K562 (cell line): ENCODE results near the gene WASF2. TPM values are rescaled to one million over a fixed set of nuclear protein-coding genes. Genes with fewer than 3 reads are reported as not detected.
A peak's percentile ranks its signal among the peaks of the same experiment; 100 is the strongest.

Source experiments
- FOXK2 ChIP-seq, 2 experiments: fragments of 450-650 bp; IDR thresholded peaks in 1 of 2; conservative IDR thresholded peaks in 1 of 2; 2 replicates each; pipeline ENCODE4 v1.6.1; 2016; ENCODE audit warnings: low read depth in 2 of 2, mild to moderate bottlenecking in 1 of 2
- HDGF ChIP-seq: fragments of 450-650 bp; IDR thresholded peaks from 2 replicates; pipeline ENCODE4 v1.6.1; 2016
- HEY1 ChIP-seq: fragments of 250-450 bp; sonication (Bioruptor Pico); IDR thresholded peaks from 2 replicates; pipeline ENCODE4 v1.5.0; 2020; ENCODE audit warnings: mild to moderate bottlenecking, moderate library complexity, borderline replicate concordance
- HIVEP1 ChIP-seq: fragments of 250-450 bp; sonication (Bioruptor Pico); IDR thresholded peaks from 2 replicates; pipeline ENCODE4 v1.4.0; 2020; ENCODE audit warnings: mild to moderate bottlenecking
- HMBOX1 ChIP-seq: sonication (generic); IDR thresholded peaks from 2 replicates; pipeline ENCODE4 v1.6.1; 2016
- MGA ChIP-seq: fragments of 450-650 bp; IDR thresholded peaks from 2 replicates; pipeline ENCODE4 v1.6.1; 2016; ENCODE audit warnings: mild to moderate bottlenecking, moderate library complexity
- RBM25 ChIP-seq: fragments of 200-400 bp; formaldehyde crosslinking; IDR thresholded peaks from 2 replicates; pipeline ENCODE4 v1.6.1; 2018; ENCODE audit warnings: low read length, low read depth, moderate library complexity; ENCODE audit not compliant: severe bottlenecking
- SMAD4 ChIP-seq: fragments of 250-450 bp; sonication (Bioruptor Pico); conservative IDR thresholded peaks from 2 replicates; pipeline ENCODE4 v1.8.0; 2021; ENCODE audit warnings: inconsistent platforms, mild to moderate bottlenecking, moderate library complexity
- SMARCA5 ChIP-seq: fragments of 450-650 bp; IDR thresholded peaks from 2 replicates; pipeline ENCODE4 v1.6.1; 2016
- SPI1 ChIP-seq: IDR thresholded peaks from 2 replicates; pipeline ENCODE4 v1.6.1; 2011; ENCODE audit warnings: low read depth, low read length, control low read depth, borderline replicate concordance
- TCF3 ChIP-seq: sonication (generic); formaldehyde crosslinking; IDR thresholded peaks from 2 replicates; pipeline ENCODE4 v1.4.0; 2020; ENCODE audit warnings: mild to moderate bottlenecking, missing genetic modification reagents
- ZBTB2 ChIP-seq: fragments of 450-650 bp; IDR thresholded peaks from 2 replicates; pipeline ENCODE4 v1.6.1; 2016; ENCODE audit warnings: antibody characterized with exemption
- ZC3H4 ChIP-seq: sonication (generic); formaldehyde crosslinking; IDR thresholded peaks from 2 replicates; pipeline ENCODE4 v1.9.0; 2021; ENCODE audit warnings: missing genetic modification reagents, borderline replicate concordance
- ZFX ChIP-seq: sonication (generic); formaldehyde crosslinking; IDR thresholded peaks from 2 replicates; pipeline ENCODE4 v1.8.0; 2022; ENCODE audit warnings: mild to moderate bottlenecking, missing genetic modification reagents, moderate library complexity
- polyA plus RNA-seq, 8 experiments: library from polyadenylated mRNA; depleted of rRNA in 4 of 8; stranded (reverse) in 5 of 8; unstranded in 3 of 8; fragments of >200 nt; fragmentation: Nextera tagmentation in 2 of 8; fragmentation: Illumina TruSeq in 1 of 8; extraction: Ambion mirVana in 2 of 8; extraction: Trizol in 1 of 8; gene quantifications; 2 replicates each; pipeline versions ENCODE4 v1.2.1 to v1.2.3, GENCODE V29; 2011 to 2014; ENCODE audit warnings: inconsistent platforms in 1 of 8, missing spikeins in 1 of 8
- total RNA-seq, 7 experiments: library from RNA; depleted of rRNA in 6 of 7; stranded (reverse); fragments of >200 nt in 6 of 7; fragmentation: Illumina TruSeq in 2 of 7; extraction: Trizol in 2 of 7; gene quantifications; 2 replicates each; pipeline versions ENCODE4 v1.2.1 to v1.2.3, GENCODE V29; 2011 to 2021; ENCODE audit warnings: low replicate concordance in 1 of 7

Gene WASF2
- total and polyA plus RNA-seq, 9 of the 15 experiments (the other 6 are each of a cell fraction or from before 2014, with no cell fraction given): 8.2 to 163 (median 31.2) TPM

GRCh38 chr1:27528818-27529703 is 39.1 kb upstream of the WASF2 start (continued):
- TF ChIP-seq MGA (peak; percentile 88), HIVEP1 (CRISPR knock-in tag) (no peak), ZBTB2 (peak; percentile 66; the same call in 1 of the 2 replicates), HEY1 (CRISPR knock-in tag) (no peak), ZC3H4 (CRISPR knock-in tag) (no peak; the same call in 1 of the 2 replicates), SPI1 (peak; percentile 15; the same call in 1 of the 2 replicates), ZFX (CRISPR knock-in tag) (peak; percentile 46), TCF3 (CRISPR knock-in tag) (peak; percentile 51; the same call in 1 of the 2 replicates), HMBOX1 (no peak), FOXK2 (conservative IDR thresholded peaks at IDR 0.05 in 1 of 2, IDR thresholded peaks at IDR 0.05 in 1 of 2; ENCODE audit: low read depth in 2 of 2) (peak; percentile 73 to 74; a peak in 3 of 4 replicates), SMARCA5 (no peak), SMAD4 (CRISPR knock-in tag) (peak; percentile 67), RBM25 (no peak), HDGF (peak; percentile 95)
